ENCODE results near the gene RELL2. TPM values are rescaled to one million over a fixed set of nuclear protein-coding genes. Genes with fewer than 3 reads are reported as not detected.

The RELL2 gene
- total RNA-seq, 2 donors from 2014 or later, result 3.9 to 7.2 TPM

DNA sequence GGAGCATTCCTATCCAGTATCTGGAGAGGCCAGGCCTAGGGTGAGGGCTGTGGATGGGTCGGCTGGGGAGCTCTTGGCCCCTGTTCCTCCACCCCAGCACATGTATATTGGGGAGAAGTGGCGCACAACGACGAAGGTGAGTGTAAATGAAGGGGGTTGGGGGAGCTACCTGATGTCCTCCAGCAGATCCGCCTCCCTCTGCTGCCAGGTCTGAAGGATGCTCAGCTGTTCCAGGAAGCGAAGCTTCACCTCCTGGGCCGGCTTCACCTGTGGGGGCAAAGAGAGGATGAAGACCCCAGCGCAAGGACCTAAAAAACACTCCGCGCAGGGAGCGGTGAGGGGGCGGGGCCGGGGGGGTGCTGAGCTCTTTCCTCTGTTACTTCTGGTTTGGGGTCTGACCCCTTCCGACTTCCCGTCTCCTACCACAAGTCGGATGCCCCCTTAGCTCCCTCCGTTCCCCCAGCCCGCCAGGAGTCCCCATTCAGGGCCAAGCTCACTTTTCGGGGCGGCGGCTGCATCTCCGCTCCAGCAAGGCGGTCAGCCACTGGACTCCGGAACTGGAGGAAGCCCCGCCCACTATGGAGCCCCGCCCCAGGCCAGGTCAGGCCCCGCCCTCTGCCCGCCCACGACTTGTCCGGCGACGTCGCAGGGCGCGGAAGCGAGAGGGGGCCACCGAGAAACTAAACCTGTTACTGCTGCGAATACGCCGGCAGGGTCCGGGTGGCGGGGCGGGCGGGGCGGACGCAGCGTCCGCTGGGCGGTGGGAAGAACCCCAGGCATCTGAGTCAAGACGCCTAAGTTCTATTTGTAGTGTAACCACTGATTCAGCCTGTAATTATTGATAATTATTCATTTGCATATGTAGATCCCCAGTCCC is 14.3 kb downstream of the RELL2 start, which contains the start of gene FCHSD1:
Gene FCHSD1, minus strand, starts transcription at position 568 of the 877 bp plus-strand sequence. Its CDS starts 50 bp downstream, at position 518.
- peak within 1 kb of the TSS; percentile 57 to 60 for H3K4me3 ChIP-seq
- peaks cover 5% of the 10 kb centered on the region for H3K4me1 ChIP-seq (replicated peaks)
- intact Hi-C loops (cut with DNase I), result no loop called here
- peak; percentile 88 for DNase-seq (ENCODE audit: low spot score)
- peak in 2 of 4 experiments; percentile 18 to 21 for TF ChIP-seq CTCF (IDR thresholded peaks at IDR 0.05)
- TF ChIP-seq POLR2A (IDR thresholded peaks at IDR 0.05), result peak; percentile 54
- TF ChIP-seq POLR2AphosphoS5 (IDR thresholded peaks at IDR 0.05), result peak; percentile 57
- no peaks in the 10 kb centered on the region for H3K27me3 ChIP-seq (replicated peaks; ENCODE audit: insufficient read depth)
- H3K36me3 ChIP-seq, result no peaks in the 10 kb centered on the region
- WGBS, result 7% methylated on average over 30 of the region's 50 CpGs
- no peaks in the 10 kb centered on the region for H3K9me3 ChIP-seq
- peak within 1 kb of the TSS; percentile 58 to 65 for H3K27ac ChIP-seq

DNA sequence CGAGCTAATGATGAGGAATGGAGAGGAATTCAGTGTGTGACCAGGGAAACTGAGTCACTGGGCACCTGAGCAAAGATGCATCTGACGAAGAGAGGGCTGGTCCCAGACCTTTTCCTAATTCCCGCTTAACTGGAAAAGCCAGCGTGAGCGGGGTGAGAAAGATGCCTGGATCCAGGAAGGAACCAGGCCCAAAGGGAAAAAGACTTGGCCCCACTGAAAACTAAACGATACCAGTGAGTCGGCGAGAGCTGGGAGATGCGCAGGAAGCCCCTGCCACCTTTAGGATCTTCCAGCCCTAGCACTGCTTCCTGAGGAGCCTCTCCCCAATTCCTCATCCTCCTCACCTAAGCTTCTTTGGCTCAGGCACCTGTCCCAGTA is 14.9 kb downstream of the RELL2 start:
- H3K27ac ChIP-seq, result peak overlapping the region; percentile 58 to 65

DNA sequence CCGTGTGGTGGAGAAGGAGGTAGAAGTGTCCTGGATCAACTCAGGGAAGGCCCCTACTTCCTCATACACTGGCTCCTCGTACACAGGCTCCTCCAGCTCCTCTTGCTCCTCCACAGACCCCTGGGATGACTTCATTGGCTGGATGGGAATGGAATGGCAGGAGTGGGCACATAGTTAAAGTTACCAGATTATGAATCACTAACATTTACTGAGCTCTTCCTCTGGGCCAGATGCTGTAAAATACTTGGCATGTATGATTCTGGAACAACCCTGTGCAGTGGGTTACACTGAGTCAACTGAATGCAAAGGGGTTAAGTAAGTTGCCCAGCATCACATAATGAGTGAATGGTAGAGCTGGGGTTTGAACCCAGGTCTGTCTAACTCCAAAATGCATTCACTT is 17.5 kb downstream of the RELL2 start:
- no peak overlapping the region for H3K27ac ChIP-seq
- no peak for DNase-seq (ENCODE audit: low spot score)
- no peaks in the 10 kb centered on the region for H3K9me3 ChIP-seq
- H3K36me3 ChIP-seq, result no peaks in the 10 kb centered on the region
- TF ChIP-seq POLR2A (IDR thresholded peaks at IDR 0.05), result no peak
- TF ChIP-seq CTCF (IDR thresholded peaks at IDR 0.05), result no peak
- TF ChIP-seq POLR2AphosphoS5 (IDR thresholded peaks at IDR 0.05), result no peak
- H3K4me3 ChIP-seq, result no peak overlapping the region
- H3K4me1 ChIP-seq (replicated peaks), result peaks cover 5% of the 10 kb centered on the region
- H3K27me3 ChIP-seq (replicated peaks; ENCODE audit: insufficient read depth), result no peaks in the 10 kb centered on the region
- 75% methylated on average over 2 of the region's 2 CpGs for WGBS
- intact Hi-C loops (cut with DNase I), result no loop called here

More for the DNA sequence above, 14.9 kb downstream of the RELL2 start:
- no peak for DNase-seq (ENCODE audit: low spot score)
- intact Hi-C loops (cut with DNase I), result no loop called here
- Histone ChIP-seq H3K4me1 (replicated peaks) (peaks cover 5% of the 10 kb centered on the region), H3K27me3 (replicated peaks; ENCODE audit: insufficient read depth) (no peaks in the 10 kb centered on the region), H3K4me3 (peak overlapping the region; percentile 57 to 60), H3K36me3 (no peaks in the 10 kb centered on the region), H3K9me3 (no peaks in the 10 kb centered on the region)
- TF ChIP-seq CTCF (IDR thresholded peaks at IDR 0.05) (no peak), POLR2AphosphoS5 (IDR thresholded peaks at IDR 0.05) (no peak), POLR2A (IDR thresholded peaks at IDR 0.05) (no peak)
- WGBS, result 41% methylated on average over 9 of the region's 9 CpGs

DNA sequence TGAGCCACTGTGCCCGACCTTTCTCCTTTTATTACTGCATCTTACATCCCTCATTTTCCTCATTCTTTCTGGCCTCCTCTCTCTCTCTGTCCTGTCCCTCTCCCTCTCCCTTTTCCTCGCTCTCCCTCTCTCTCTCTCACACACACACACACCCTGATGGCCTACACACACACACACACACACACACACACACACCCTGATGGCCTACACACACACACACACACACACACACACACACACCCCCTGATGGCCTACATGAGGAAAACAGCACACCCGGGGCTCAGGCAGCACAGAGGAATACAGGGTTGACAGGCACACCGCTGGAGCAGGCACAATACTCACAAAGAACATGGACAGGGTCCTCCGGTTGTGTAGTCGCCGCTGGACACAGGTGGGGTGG is 18.2 kb downstream of the RELL2 start:
- Histone ChIP-seq H3K27me3 (replicated peaks; ENCODE audit: insufficient read depth) (no peaks in the 10 kb centered on the region), H3K4me3 (no peak overlapping the region), H3K36me3 (no peaks in the 10 kb centered on the region), H3K4me1 (replicated peaks) (peaks cover 5% of the 10 kb centered on the region), H3K9me3 (no peaks in the 10 kb centered on the region), H3K27ac (no peak overlapping the region)
- TF ChIP-seq POLR2A (IDR thresholded peaks at IDR 0.05), result no peak
- TF ChIP-seq POLR2AphosphoS5 (IDR thresholded peaks at IDR 0.05), result no peak
- TF ChIP-seq CTCF (IDR thresholded peaks at IDR 0.05), result no peak
- intact Hi-C loops (cut with DNase I), result no loop called here
- 84% methylated on average over 7 of the region's 7 CpGs for WGBS
- no peak for DNase-seq (ENCODE audit: low spot score)

DNA sequence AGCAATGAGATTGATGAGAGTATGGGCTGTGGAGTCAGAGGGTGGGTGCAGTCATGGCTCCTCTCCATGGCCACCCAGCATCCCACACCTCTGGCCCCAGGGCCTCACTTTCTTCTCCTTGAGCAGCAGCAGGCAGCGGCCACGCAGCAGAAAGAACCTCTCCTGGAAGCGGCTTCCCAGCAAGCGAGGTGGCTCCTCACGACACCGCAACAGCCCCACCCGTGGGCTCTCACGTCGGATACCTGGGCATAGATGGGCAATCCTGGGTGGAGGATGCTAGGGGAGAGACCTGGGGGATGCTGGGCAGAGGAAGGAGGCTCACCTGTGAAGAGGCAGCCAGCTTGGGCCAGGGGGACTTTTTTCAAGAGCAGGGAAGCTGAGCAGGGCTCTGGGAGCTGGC is 19.6 kb downstream of the RELL2 start:
- Histone ChIP-seq H3K36me3 (no peaks in the 10 kb centered on the region), H3K27me3 (replicated peaks; ENCODE audit: insufficient read depth) (no peaks in the 10 kb centered on the region), H3K4me1 (replicated peaks) (no peaks in the 10 kb centered on the region), H3K9me3 (no peaks in the 10 kb centered on the region), H3K4me3 (no peak overlapping the region), H3K27ac (no peak overlapping the region)
- intact Hi-C loops (cut with DNase I), result no loop called here
- DNase-seq (ENCODE audit: low spot score), result no peak
- 93% methylated on average over 9 of the region's 9 CpGs for WGBS
- TF ChIP-seq CTCF (IDR thresholded peaks at IDR 0.05) (no peak), POLR2A (IDR thresholded peaks at IDR 0.05) (no peak), POLR2AphosphoS5 (IDR thresholded peaks at IDR 0.05) (no peak)

Measured in prostate gland (tissue), 2 donors.